ENCODE data around the gene FCGR3A.
"Not testable (repeated sequence)": the region's sequence is repeated elsewhere in the genome, so short reads cannot be mapped to it uniquely, and the experiment has no call there.

Gene FCGR3A

GRCh38 chr1:161529463-161530104, 20.0 kb downstream of the FCGR3A start:
- DNase-seq, result not testable (repeated sequence)

GRCh38 chr1:161528550-161528949, 21.1 kb downstream of the FCGR3A start:
- not testable (repeated sequence) for DNase-seq

- not testable (repeated sequence) for DNase-seq
These were observed 23.7 kb downstream of the FCGR3A start for GRCh38 chr1:161525918-161526317.

GRCh38 chr1:161525321-161525720, 24.3 kb downstream of the FCGR3A start:
- not testable (repeated sequence) for DNase-seq

GRCh38 chr1:161524742-161525291, 24.8 kb downstream of the FCGR3A start:
- DNase-seq, result not testable (repeated sequence)

- DNase-seq, result peak; percentile 72 to 81
These were observed 25.5 kb downstream of the FCGR3A start, which contains the start of gene HSPA6 for GRCh38 chr1:161523817-161524741. Gene HSPA6, plus strand, starts transcription at chr1:161524540. Its CDS starts 119 bp downstream, at chr1:161524659.

- DNase-seq, result not testable (repeated sequence)
These were observed 26.4 kb downstream of the FCGR3A start for GRCh38 chr1:161523041-161523816.

GRCh38 chr1:161513953-161514352, 35.7 kb downstream of the FCGR3A start:
- DNase-seq, result not testable (repeated sequence)

GRCh38 chr1:161513448-161513780, 36.2 kb downstream of the FCGR3A start:
- not testable (repeated sequence) for DNase-seq

- DNase-seq, result not testable (repeated sequence)
These were observed 36.8 kb downstream of the FCGR3A start for GRCh38 chr1:161512636-161513447.

GRCh38 chr1:161511756-161512060, 37.9 kb downstream of the FCGR3A start:
- no peak for DNase-seq

GRCh38 chr1:161511018-161511755, 38.4 kb downstream of the FCGR3A start:
- no peak for DNase-seq

- DNase-seq, result no peak
These were observed 39.1 kb downstream of the FCGR3A start for GRCh38 chr1:161510477-161510876.

- no peak for DNase-seq
These were observed 43.0 kb downstream of the FCGR3A start for GRCh38 chr1:161506336-161507223.

- DNase-seq, result no peak
These were observed 43.9 kb downstream of the FCGR3A start for GRCh38 chr1:161505686-161506085.

- no peak for DNase-seq
These were observed 46.2 kb downstream of the FCGR3A start for GRCh38 chr1:161503394-161503748.

GRCh38 chr1:161502641-161503393, 46.8 kb downstream of the FCGR3A start:
- DNase-seq, result no peak

- DNase-seq, result no peak
These were observed 47.4 kb downstream of the FCGR3A start for GRCh38 chr1:161502181-161502580.

- DNase-seq, result no peak
These were observed 48.4 kb downstream of the FCGR3A start for GRCh38 chr1:161501234-161501633.
